SK-N-SH (cell line): ENCODE data around the gene TMEM184B. TPM values are rescaled to one million over a fixed set of nuclear protein-coding genes. Genes with fewer than 3 reads are reported as not detected.

Source experiments
- CTCF ChIA-PET: fragments of 300-600, 350-600 bp; formaldehyde crosslinking; extraction: SDS; loops from one replicate; lab custom pipeline; 2021; lab: Yijun Ruan, JAX
- POLR2A ChIA-PET: fragments of 350-600 bp; sonication (Branson Sonifier 250); formaldehyde crosslinking; extraction: SDS; loops from one replicate; lab custom pipeline; 2020; ENCODE audit warnings: antibody characterized with exemption, inconsistent platforms; lab: Yijun Ruan, JAX
- DNase-seq: peaks from one replicate; pipeline ENCODE4 v3.0.0; 2012
- H2AFZ ChIP-seq: fragments of 200-600 bp; sonication (generic); 2 replicates; pipeline ENCODE4 v1.8.1; 2016; ENCODE audit warnings: antibody characterized with exemption, mild to moderate bottlenecking, low read depth
- H3F3A ChIP-seq: fragments of 200-600 bp; sonication (generic); replicated peaks from 2 replicates; pipeline ENCODE3; 2016; ENCODE audit warnings: antibody characterized with exemption, mild to moderate bottlenecking; ENCODE audit not compliant: insufficient read depth
- H3K27ac ChIP-seq, 2 experiments: fragments of 200-500 bp in 1 of 2; fragments of 200-600 bp in 1 of 2; sonication (Bioruptor generic) in 1 of 2; sonication (generic), shearing (Covaris generic) in 1 of 2; 2 replicates each; pipeline versions ENCODE4 v1.5.1 to v1.6.1; 2014 to 2016; ENCODE audit warnings: low read depth in 2 of 2, inconsistent platforms in 1 of 2, low read length in 1 of 2, mild to moderate bottlenecking in 1 of 2, mixed read lengths in 1 of 2
- H3K27me3 ChIP-seq: fragments of 200-600 bp; sonication (generic), shearing (Covaris generic); 2 replicates; pipeline ENCODE4 v1.6.1; 2016; ENCODE audit warnings: mixed run types; ENCODE audit not compliant: insufficient read depth
- H3K36me3 ChIP-seq, 2 experiments: fragments of 200-500 bp in 1 of 2; fragments of 200-600 bp in 1 of 2; sonication (Bioruptor generic) in 1 of 2; sonication (generic) in 1 of 2; replicated peaks in 1 of 2; 2 replicates each; pipeline versions ENCODE3 to v1.5.1; 2014 to 2016; ENCODE audit warnings: low read length in 1 of 2, mild to moderate bottlenecking in 1 of 2; ENCODE audit not compliant: insufficient read depth in 2 of 2, control insufficient read depth in 1 of 2
- H3K4me1 ChIP-seq, 2 experiments: fragments of 200-500 bp in 1 of 2; fragments of 200-600 bp in 1 of 2; sonication (Bioruptor generic) in 1 of 2; sonication (generic), shearing (Covaris generic) in 1 of 2; 2 replicates each; pipeline versions ENCODE4 v1.5.1 to v1.6.1; 2014 to 2016; ENCODE audit warnings: low read depth in 1 of 2, low read length in 1 of 2, mixed run types in 1 of 2; ENCODE audit not compliant: insufficient read depth in 2 of 2, control insufficient read depth in 1 of 2
- H3K4me2 ChIP-seq: fragments of 200-600 bp; sonication (generic), shearing (Covaris generic); 2 replicates; pipeline ENCODE4 v1.6.1; 2017; ENCODE audit warnings: mixed run types
- H3K4me3 ChIP-seq, 2 experiments: fragments of 200-500 bp in 1 of 2; fragments of 200-600 bp in 1 of 2; sonication (Bioruptor generic) in 1 of 2; sonication (generic), shearing (Covaris generic) in 1 of 2; 2 replicates each; pipeline versions ENCODE4 v1.5.1 to v1.8.1; 2014 to 2016; ENCODE audit warnings: low read depth in 2 of 2, inconsistent platforms in 1 of 2, low read length in 1 of 2, mild to moderate bottlenecking in 1 of 2, mixed read lengths in 1 of 2, moderate library complexity in 1 of 2
- H3K79me2 ChIP-seq: fragments of 200-600 bp; sonication (generic); 2 replicates; pipeline ENCODE4 v1.8.1; 2017; ENCODE audit warnings: mild to moderate bottlenecking; ENCODE audit not compliant: insufficient read depth
- H3K9ac ChIP-seq: fragments of 200-600 bp; sonication (generic); 2 replicates; pipeline ENCODE4 v1.6.1; 2017; ENCODE audit warnings: mixed run types
- H3K9me2 ChIP-seq: fragments of 200-600 bp; sonication (generic); 2 replicates; pipeline ENCODE4 v1.6.1; 2017; ENCODE audit warnings: mixed run types
- H3K9me3 ChIP-seq: fragments of 200-600 bp; sonication (generic); 2 replicates; pipeline ENCODE4 v1.6.1; 2017; ENCODE audit warnings: mixed run types, mild to moderate bottlenecking, moderate library complexity
- H4K20me1 ChIP-seq: fragments of 200-600 bp; sonication (generic); 2 replicates; pipeline ENCODE4 v1.6.1; 2017; ENCODE audit warnings: mild to moderate bottlenecking, mixed run types; ENCODE audit not compliant: insufficient read depth
- CHD2 ChIP-seq: fragments of 150-350 bp; IDR thresholded peaks from 2 replicates; pipeline ENCODE4 v1.6.1; 2018; ENCODE audit warnings: low read length; ENCODE audit not compliant: partially characterized antibody
- EZH2phosphoT487 ChIP-seq: fragments of 200-600 bp; sonication (generic); IDR thresholded peaks from 2 replicates; pipeline ENCODE4 v1.6.1; 2017; ENCODE audit warnings: low read depth, mixed run types, mild to moderate bottlenecking, antibody characterized with exemption, moderate library complexity, borderline replicate concordance
- FOSL2 ChIP-seq: IDR thresholded peaks from 2 replicates; pipeline ENCODE4 v1.4.0; 2012; ENCODE audit warnings: low read depth, mild to moderate bottlenecking, moderate library complexity, borderline replicate concordance
- FOXJ3 ChIP-seq: sonication (generic); formaldehyde crosslinking; IDR thresholded peaks from 2 replicates; pipeline ENCODE4 v1.5.1; 2020; ENCODE audit warnings: mild to moderate bottlenecking, missing genetic modification reagents
- FOXM1 ChIP-seq: IDR thresholded peaks from 2 replicates; pipeline ENCODE4 v1.4.0; 2012; ENCODE audit warnings: low read depth, mild to moderate bottlenecking
- JUND ChIP-seq: IDR thresholded peaks from 2 replicates; pipeline ENCODE4 v1.4.0; 2012
- MXI1 ChIP-seq: IDR thresholded peaks from 2 replicates; pipeline ENCODE4 v1.6.1; 2012; ENCODE audit warnings: mild to moderate bottlenecking, low read depth, low read length, improper control_type of control experiment
- NFIC ChIP-seq: IDR thresholded peaks from 2 replicates; pipeline ENCODE4 v1.4.0; 2012; ENCODE audit warnings: borderline replicate concordance
- POLR2AphosphoS5 ChIP-seq: IDR thresholded peaks from 2 replicates; pipeline ENCODE4 v1.6.1; 2012; ENCODE audit warnings: low read depth, low read length
- RAD21 ChIP-seq: IDR thresholded peaks from 2 replicates; pipeline ENCODE4 v1.6.1; 2012; ENCODE audit warnings: mild to moderate bottlenecking, low read length
- RFX5 ChIP-seq: IDR thresholded peaks from 2 replicates; pipeline ENCODE4 v1.6.1; 2012; ENCODE audit warnings: mild to moderate bottlenecking, improper control_type of control experiment, low read length
- RXRA ChIP-seq: IDR thresholded peaks from 2 replicates; pipeline ENCODE4 v1.4.0; 2012; ENCODE audit warnings: low read depth, mild to moderate bottlenecking, borderline replicate concordance
- SMC3 ChIP-seq: IDR thresholded peaks from 2 replicates; pipeline ENCODE4 v1.6.1; 2012; ENCODE audit warnings: low read depth, low read length, improper control_type of control experiment
- TAF1 ChIP-seq: IDR thresholded peaks from 2 replicates; pipeline ENCODE4 v1.6.1; 2012; ENCODE audit warnings: low read depth, mild to moderate bottlenecking, low read length, moderate library complexity, borderline replicate concordance
- YY1 ChIP-seq: IDR thresholded peaks from 2 replicates; pipeline ENCODE4 v1.4.0; 2012; ENCODE audit warnings: low read depth, mild to moderate bottlenecking
- WGBS: methylation state at CpG from one replicate; pipeline ENCODE4 v1.1.6; 2017; ENCODE audit warnings: low lambda C conversion rate; 5-methylcytosine and 5-hydroxymethylcytosine counted together
- polyA plus RNA-seq, 3 experiments: library from polyadenylated mRNA; depleted of rRNA; stranded (reverse); fragments of >200 nt; gene quantifications; 2 replicates each; pipeline ENCODE4 v1.2.3, GENCODE V29; 2012
- TF ChIP-seq, protein P1 (sequence below): IDR thresholded peaks from 2 replicates; pipeline ENCODE4 v1.6.1; 2012; ENCODE audit warnings: mild to moderate bottlenecking, low read depth, low read length, moderate library complexity
- TF ChIP-seq, protein P2 (sequence below): IDR thresholded peaks from 2 replicates; pipeline ENCODE4 v1.4.0; 2012; ENCODE audit warnings: low read depth
- TF ChIP-seq, protein P3 (sequence below): IDR thresholded peaks from 2 replicates; pipeline ENCODE4 v1.4.0; 2012; ENCODE audit warnings: low read depth, borderline replicate concordance
- TF ChIP-seq, protein P4 (sequence below): IDR thresholded peaks from 2 replicates; pipeline ENCODE4 v1.4.0; 2012; ENCODE audit warnings: low read depth, borderline replicate concordance
- TF ChIP-seq, protein P5 (sequence below): IDR thresholded peaks from 2 replicates; pipeline ENCODE4; 2012

Gene TMEM184B
- polyA plus RNA-seq, 1 of the 3 experiments (the other 2 are of a cell fraction), result 25.3 TPM

DNA sequence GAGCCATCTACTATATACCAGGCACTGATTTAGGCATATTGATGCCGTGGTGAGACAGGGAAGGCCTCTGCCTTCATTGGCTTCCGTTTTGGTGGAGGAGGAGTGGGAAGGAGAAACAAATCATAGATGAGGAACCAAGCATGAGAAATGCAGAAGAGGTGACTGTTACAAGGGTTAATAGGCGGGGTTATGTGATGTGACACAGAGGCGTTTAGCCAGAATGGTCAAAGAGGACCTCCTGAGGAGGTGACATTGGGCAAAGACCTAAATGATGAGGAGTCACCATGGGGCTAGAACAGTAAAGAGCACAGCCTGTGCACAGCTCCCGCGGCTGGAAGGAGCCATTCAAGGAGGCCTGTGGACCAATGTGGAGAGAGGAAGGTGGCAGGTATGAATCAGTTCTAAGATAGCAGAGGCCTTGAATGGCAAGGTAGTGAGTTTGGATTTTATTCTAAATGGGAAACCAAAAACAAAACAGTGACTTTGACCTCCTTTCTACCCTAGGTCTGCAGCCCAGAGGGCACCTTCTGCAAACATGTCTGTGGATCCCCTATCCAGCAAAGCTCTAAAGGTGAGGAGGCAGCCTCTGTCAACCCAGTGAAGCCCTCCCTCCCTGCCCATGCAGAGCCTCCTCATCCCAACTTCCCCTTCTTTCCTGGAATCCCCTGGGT is 59.4 kb downstream of the TMEM184B start (continued):
- no peak for TF ChIP-seq RXRA
- no peak for TF ChIP-seq TAF1
- TF ChIP-seq, protein P1, sequence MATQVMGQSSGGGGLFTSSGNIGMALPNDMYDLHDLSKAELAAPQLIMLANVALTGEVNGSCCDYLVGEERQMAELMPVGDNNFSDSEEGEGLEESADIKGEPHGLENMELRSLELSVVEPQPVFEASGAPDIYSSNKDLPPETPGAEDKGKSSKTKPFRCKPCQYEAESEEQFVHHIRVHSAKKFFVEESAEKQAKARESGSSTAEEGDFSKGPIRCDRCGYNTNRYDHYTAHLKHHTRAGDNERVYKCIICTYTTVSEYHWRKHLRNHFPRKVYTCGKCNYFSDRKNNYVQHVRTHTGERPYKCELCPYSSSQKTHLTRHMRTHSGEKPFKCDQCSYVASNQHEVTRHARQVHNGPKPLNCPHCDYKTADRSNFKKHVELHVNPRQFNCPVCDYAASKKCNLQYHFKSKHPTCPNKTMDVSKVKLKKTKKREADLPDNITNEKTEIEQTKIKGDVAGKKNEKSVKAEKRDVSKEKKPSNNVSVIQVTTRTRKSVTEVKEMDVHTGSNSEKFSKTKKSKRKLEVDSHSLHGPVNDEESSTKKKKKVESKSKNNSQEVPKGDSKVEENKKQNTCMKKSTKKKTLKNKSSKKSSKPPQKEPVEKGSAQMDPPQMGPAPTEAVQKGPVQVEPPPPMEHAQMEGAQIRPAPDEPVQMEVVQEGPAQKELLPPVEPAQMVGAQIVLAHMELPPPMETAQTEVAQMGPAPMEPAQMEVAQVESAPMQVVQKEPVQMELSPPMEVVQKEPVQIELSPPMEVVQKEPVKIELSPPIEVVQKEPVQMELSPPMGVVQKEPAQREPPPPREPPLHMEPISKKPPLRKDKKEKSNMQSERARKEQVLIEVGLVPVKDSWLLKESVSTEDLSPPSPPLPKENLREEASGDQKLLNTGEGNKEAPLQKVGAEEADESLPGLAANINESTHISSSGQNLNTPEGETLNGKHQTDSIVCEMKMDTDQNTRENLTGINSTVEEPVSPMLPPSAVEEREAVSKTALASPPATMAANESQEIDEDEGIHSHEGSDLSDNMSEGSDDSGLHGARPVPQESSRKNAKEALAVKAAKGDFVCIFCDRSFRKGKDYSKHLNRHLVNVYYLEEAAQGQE, result no peak
- TF ChIP-seq NFIC, result no peak

DNA sequence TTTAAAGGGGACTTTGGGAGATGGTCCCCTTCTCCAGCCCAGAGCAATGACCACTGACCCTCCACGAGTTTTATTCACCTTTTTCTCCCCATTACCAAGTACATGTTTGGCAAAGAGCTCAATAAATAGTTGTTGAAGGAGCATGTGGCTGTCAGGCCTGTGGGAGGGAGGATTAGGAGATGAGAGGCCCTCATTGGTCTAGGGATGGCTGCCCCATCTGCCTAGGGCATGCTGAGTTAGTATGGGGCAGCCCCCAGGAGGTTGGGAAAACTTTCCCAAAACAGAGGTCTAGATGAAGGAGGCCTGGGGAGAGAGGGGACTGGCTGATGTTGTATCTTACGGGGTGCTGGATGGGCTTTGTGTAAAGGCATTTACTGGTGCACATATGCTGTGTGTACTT is 60.4 kb downstream of the TMEM184B start:
- no peaks in the 10 kb centered on the region for H3K9me3 ChIP-seq
- H3K27me3 ChIP-seq, result no peaks in the 10 kb centered on the region
- no peaks in the 10 kb centered on the region for H3K36me3 ChIP-seq
- H2AFZ ChIP-seq, result no peak overlapping the region
- 43% methylated on average over 1 of the region's 2 CpGs for WGBS
- no peaks in the 10 kb centered on the region for H3K9me2 ChIP-seq
- no peak overlapping the region for H3K4me3 ChIP-seq
- ChIA-PET POLR2A (no interaction called here), CTCF (no interaction called here)
- no peaks in the 10 kb centered on the region; a peak in 1 of 4 replicates for H3K4me1 ChIP-seq
- H3K79me2 ChIP-seq, result peaks cover 30% of the 10 kb centered on the region; the same call in 1 of the 2 replicates
- TF ChIP-seq RAD21 (no peak), CHD2 (no peak), YY1 (no peak), FOSL2 (no peak), NFIC (no peak), SMC3 (no peak), RFX5 (no peak), MXI1 (no peak), FOXJ3 (CRISPR knock-in tag) (no peak), FOXM1 (no peak), POLR2AphosphoS5 (no peak), JUND (no peak), EZH2phosphoT487 (no peak)
- TF ChIP-seq, protein P1, result no peak
- TF ChIP-seq, protein P2, sequence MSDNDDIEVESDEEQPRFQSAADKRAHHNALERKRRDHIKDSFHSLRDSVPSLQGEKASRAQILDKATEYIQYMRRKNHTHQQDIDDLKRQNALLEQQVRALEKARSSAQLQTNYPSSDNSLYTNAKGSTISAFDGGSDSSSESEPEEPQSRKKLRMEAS, result no peak
- TF ChIP-seq, protein P3, sequence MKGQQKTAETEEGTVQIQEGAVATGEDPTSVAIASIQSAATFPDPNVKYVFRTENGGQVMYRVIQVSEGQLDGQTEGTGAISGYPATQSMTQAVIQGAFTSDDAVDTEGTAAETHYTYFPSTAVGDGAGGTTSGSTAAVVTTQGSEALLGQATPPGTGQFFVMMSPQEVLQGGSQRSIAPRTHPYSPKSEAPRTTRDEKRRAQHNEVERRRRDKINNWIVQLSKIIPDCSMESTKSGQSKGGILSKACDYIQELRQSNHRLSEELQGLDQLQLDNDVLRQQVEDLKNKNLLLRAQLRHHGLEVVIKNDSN, result no peak
- TF ChIP-seq, protein P4, sequence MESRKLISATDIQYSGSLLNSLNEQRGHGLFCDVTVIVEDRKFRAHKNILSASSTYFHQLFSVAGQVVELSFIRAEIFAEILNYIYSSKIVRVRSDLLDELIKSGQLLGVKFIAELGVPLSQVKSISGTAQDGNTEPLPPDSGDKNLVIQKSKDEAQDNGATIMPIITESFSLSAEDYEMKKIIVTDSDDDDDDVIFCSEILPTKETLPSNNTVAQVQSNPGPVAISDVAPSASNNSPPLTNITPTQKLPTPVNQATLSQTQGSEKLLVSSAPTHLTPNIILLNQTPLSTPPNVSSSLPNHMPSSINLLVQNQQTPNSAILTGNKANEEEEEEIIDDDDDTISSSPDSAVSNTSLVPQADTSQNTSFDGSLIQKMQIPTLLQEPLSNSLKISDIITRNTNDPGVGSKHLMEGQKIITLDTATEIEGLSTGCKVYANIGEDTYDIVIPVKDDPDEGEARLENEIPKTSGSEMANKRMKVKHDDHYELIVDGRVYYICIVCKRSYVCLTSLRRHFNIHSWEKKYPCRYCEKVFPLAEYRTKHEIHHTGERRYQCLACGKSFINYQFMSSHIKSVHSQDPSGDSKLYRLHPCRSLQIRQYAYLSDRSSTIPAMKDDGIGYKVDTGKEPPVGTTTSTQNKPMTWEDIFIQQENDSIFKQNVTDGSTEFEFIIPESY, result no peak
- TF ChIP-seq, protein P5, sequence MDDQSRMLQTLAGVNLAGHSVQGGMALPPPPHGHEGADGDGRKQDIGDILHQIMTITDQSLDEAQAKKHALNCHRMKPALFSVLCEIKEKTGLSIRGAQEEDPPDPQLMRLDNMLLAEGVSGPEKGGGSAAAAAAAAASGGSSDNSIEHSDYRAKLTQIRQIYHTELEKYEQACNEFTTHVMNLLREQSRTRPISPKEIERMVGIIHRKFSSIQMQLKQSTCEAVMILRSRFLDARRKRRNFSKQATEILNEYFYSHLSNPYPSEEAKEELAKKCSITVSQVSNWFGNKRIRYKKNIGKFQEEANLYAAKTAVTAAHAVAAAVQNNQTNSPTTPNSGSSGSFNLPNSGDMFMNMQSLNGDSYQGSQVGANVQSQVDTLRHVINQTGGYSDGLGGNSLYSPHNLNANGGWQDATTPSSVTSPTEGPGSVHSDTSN, result no peak
- no peak overlapping the region for H3K27ac ChIP-seq
- H4K20me1 ChIP-seq, result no peaks in the 10 kb centered on the region; the same call in 1 of the 2 replicates
- no peak overlapping the region for H3K4me2 ChIP-seq
- DNase-seq, result no peak
- H3K9ac ChIP-seq, result no peak overlapping the region
- H3F3A ChIP-seq, result no peaks in the 10 kb centered on the region
